Islet of Langerhans (tissue), 1 donor: ENCODE results near the gene CADM4.
"Not testable (repeated sequence)": the region's sequence is repeated elsewhere in the genome, so short reads cannot be mapped to it uniquely, and the experiment has no call there.

Experiments used
- FAIRE-seq: peaks from one replicate; lab custom pipeline; 2011; peaks lifted over from hg19 to GRCh38; lab: Jason Lieb, UNC

Gene CADM4

GRCh38 chr19:43639519-43640423, at the start of gene CADM4:
Gene CADM4, minus strand, starts transcription at chr19:43639850. Its CDS starts 60 bp downstream, at chr19:43639790.
- FAIRE-seq = no peak

- FAIRE-seq = no peak
These were observed 48.5 kb upstream of the CADM4 start for GRCh38 chr19:43688059-43688701.

- no peak for FAIRE-seq
These were observed 48.0 kb upstream of the CADM4 start for GRCh38 chr19:43687660-43687997.

- FAIRE-seq = no peak
These were observed 44.7 kb upstream of the CADM4 start for GRCh38 chr19:43684326-43684725.

GRCh38 chr19:43683905-43684304, 44.3 kb upstream of the CADM4 start:
- no peak for FAIRE-seq

- FAIRE-seq = no peak
These were observed 43.4 kb upstream of the CADM4 start for GRCh38 chr19:43682824-43683661.

GRCh38 chr19:43682269-43682668, 42.6 kb upstream of the CADM4 start:
- not testable (repeated sequence) for FAIRE-seq

GRCh38 chr19:43681821-43682220, 42.2 kb upstream of the CADM4 start:
- no peak for FAIRE-seq

- FAIRE-seq = no peak
These were observed 39.0 kb upstream of the CADM4 start for GRCh38 chr19:43678512-43679261.

GRCh38 chr19:43675906-43676305, 36.3 kb upstream of the CADM4 start:
- no peak for FAIRE-seq

- no peak for FAIRE-seq
These were observed 35.7 kb upstream of the CADM4 start for GRCh38 chr19:43675269-43675879.

GRCh38 chr19:43674596-43674995, 34.9 kb upstream of the CADM4 start:
- FAIRE-seq = no peak

GRCh38 chr19:43674183-43674582, 34.5 kb upstream of the CADM4 start:
- FAIRE-seq = no peak

- no peak for FAIRE-seq
These were observed 34.0 kb upstream of the CADM4 start for GRCh38 chr19:43673637-43674036.

GRCh38 chr19:43672061-43672679, 32.5 kb upstream of the CADM4 start:
- no peak for FAIRE-seq

- peak; percentile 43 for FAIRE-seq
These were observed 28.9 kb upstream of the CADM4 start for GRCh38 chr19:43668406-43669109.

GRCh38 chr19:43667876-43668405, 28.3 kb upstream of the CADM4 start:
- no peak for FAIRE-seq

- FAIRE-seq = no peak
These were observed 27.7 kb upstream of the CADM4 start for GRCh38 chr19:43667126-43667875.

- no peak for FAIRE-seq
These were observed 24.4 kb upstream of the CADM4 start for GRCh38 chr19:43664018-43664417.
